A549 (cell line): ENCODE results near the gene SLC16A5. TPM values are rescaled to one million over a fixed set of nuclear protein-coding genes. Genes with fewer than 3 reads are reported as not detected.

Experiments used
- ATAC-seq, 2 experiments: fragments of 200-7000 bp in 1 of 2; fragments of >200 bp in 1 of 2; cut with Nextera tagmentation in 1 of 2; cut with Tn5 transposase in 1 of 2; 3 replicates each; pipeline versions ENCODE4 v1.8.0 to v1.9.1; 2018 to 2020; ENCODE audit warnings: mild to moderate bottlenecking in 1 of 2, moderate library complexity in 1 of 2
- CTCF ChIA-PET: fragments of 300-600 bp; sonication (Branson Sonifier 250); formaldehyde crosslinking; extraction: SDS; loops from one replicate; lab custom pipeline; 2021; ENCODE audit warnings: antibody characterized with exemption, inconsistent platforms; lab: Yijun Ruan, JAX
- POLR2A ChIA-PET: fragments of 350-600 bp; formaldehyde crosslinking; extraction: SDS; loops from one replicate; lab custom pipeline; 2021; ENCODE audit warnings: antibody characterized with exemption, inconsistent platforms; lab: Yijun Ruan, JAX
- DNase-seq, 2 experiments: peaks; one replicate each; pipeline versions ENCODE4 v3.0.0 to v3.0.0-alpha.2; 2011 to 2016; ENCODE audit warnings: low read depth in 1 of 2, low spot score in 1 of 2
- FAIRE-seq: peaks from 2 replicates; lab custom pipeline; 2011; peaks lifted over from hg19 to GRCh38; lab: Jason Lieb, UNC
- H3K27ac ChIP-seq, 2 experiments: fragments of >200 bp; sonication (Bioruptor Twin); formaldehyde crosslinking; 3 replicates each; pipeline ENCODE4 v1.5.1; 2016 to 2017
- H3K4me1 ChIP-seq: fragments of >200 bp; sonication (Bioruptor Twin); formaldehyde crosslinking; 3 replicates; pipeline ENCODE4 v1.6.1; 2016
- H3K4me2 ChIP-seq: fragments of >200 bp; sonication (Bioruptor Twin); formaldehyde crosslinking; 3 replicates; pipeline ENCODE4 v1.6.1; 2016
- H3K4me3 ChIP-seq: fragments of >200 bp; sonication (Bioruptor Twin); formaldehyde crosslinking; 3 replicates; pipeline ENCODE4 v1.5.1; 2016
- H3K9me3 ChIP-seq: fragments of >200 bp; sonication (Bioruptor Twin); formaldehyde crosslinking; 3 replicates; pipeline ENCODE4 v1.6.1; 2016
- CBX8 ChIP-seq: fragments of 200-600 bp; sonication (generic); IDR thresholded peaks from 2 replicates; pipeline ENCODE4 v1.6.1; 2016
- CHD2 ChIP-seq: fragments of 150-350 bp; IDR thresholded peaks from 2 replicates; pipeline ENCODE4 v1.6.1; 2014; ENCODE audit warnings: low read length; ENCODE audit not compliant: partially characterized antibody
- CHD4 ChIP-seq: fragments of 200-600 bp; sonication (generic); IDR thresholded peaks from 2 replicates; pipeline ENCODE4 v1.6.1; 2016; ENCODE audit warnings: antibody characterized with exemption, mild to moderate bottlenecking, borderline replicate concordance
- EHF ChIP-seq: fragments of 250-450 bp; sonication (Bioruptor Pico); IDR thresholded peaks from 2 replicates; pipeline ENCODE4 v1.5.0; 2020; ENCODE audit warnings: mild to moderate bottlenecking
- EHMT2 ChIP-seq: fragments of 200-600 bp; sonication (generic); IDR thresholded peaks from 2 replicates; pipeline ENCODE4 v1.6.1; 2016; ENCODE audit warnings: antibody characterized with exemption, low read depth, mild to moderate bottlenecking, moderate library complexity
- ELK1 ChIP-seq: fragments of 150-350 bp; IDR thresholded peaks from 2 replicates; pipeline ENCODE4 v1.6.1; 2014; ENCODE audit warnings: low read depth, mild to moderate bottlenecking, low read length
- HDAC2 ChIP-seq: fragments of 200-600 bp; sonication (generic); IDR thresholded peaks from 2 replicates; pipeline ENCODE4 v1.6.1; 2016
- HOXA7 ChIP-seq: fragments of 250-450 bp; sonication (Bioruptor Pico); IDR thresholded peaks from 2 replicates; pipeline ENCODE4 v1.5.0; 2020; ENCODE audit warnings: mild to moderate bottlenecking, moderate library complexity
- HOXB13 ChIP-seq: fragments of 250-450 bp; sonication (Bioruptor Pico); IDR thresholded peaks from 2 replicates; pipeline ENCODE4 v1.5.0; 2020; ENCODE audit warnings: low read depth, mild to moderate bottlenecking, moderate library complexity
- NPAS2 ChIP-seq: fragments of 250-450 bp; sonication (Bioruptor Pico); IDR thresholded peaks from 2 replicates; pipeline ENCODE4 v1.8.0; 2022; ENCODE audit warnings: mild to moderate bottlenecking, moderate library complexity, borderline replicate concordance
- NR3C1 ChIP-seq: fragments of >200 bp; sonication (Bioruptor Twin); formaldehyde crosslinking; IDR thresholded peaks from 3 replicates; pipeline ENCODE4 v1.6.1; 2017
- PBX3 ChIP-seq: IDR thresholded peaks from 2 replicates; pipeline ENCODE4 v1.6.1; 2012
- POLR2AphosphoS2 ChIP-seq: conservative IDR thresholded peaks from 2 replicates; pipeline ENCODE4 v1.6.1; 2012; ENCODE audit warnings: low read length, improper control_type of control experiment, inconsistent platforms
- REST ChIP-seq: fragments of 200-600 bp; sonication (generic); IDR thresholded peaks from 2 replicates; pipeline ENCODE4 v1.6.1; 2016; ENCODE audit warnings: antibody characterized with exemption, mild to moderate bottlenecking, moderate library complexity
- RFX5 ChIP-seq: fragments of 450-650 bp; IDR thresholded peaks from 2 replicates; pipeline ENCODE4 v1.7.1; 2014; ENCODE audit warnings: antibody characterized with exemption, mild to moderate bottlenecking, moderate library complexity
- RNF2 ChIP-seq: fragments of 200-600 bp; sonication (generic); IDR thresholded peaks from 2 replicates; pipeline ENCODE4 v1.6.1; 2016; ENCODE audit warnings: low read depth, mild to moderate bottlenecking, antibody characterized with exemption, moderate library complexity, borderline replicate concordance
- SMC3 ChIP-seq: fragments of >200 bp; sonication (Bioruptor Twin); formaldehyde crosslinking; IDR thresholded peaks from 3 replicates; pipeline ENCODE4 v1.6.1; 2018; ENCODE audit warnings: inconsistent platforms
- TP53 ChIP-seq: fragments of 250-450 bp; sonication (Bioruptor Pico); IDR thresholded peaks from 2 replicates; pipeline ENCODE4 v1.5.0; 2021; ENCODE audit warnings: mild to moderate bottlenecking, moderate library complexity
- ZC3H11A ChIP-seq: fragments of 450-650 bp; IDR thresholded peaks from 2 replicates; pipeline ENCODE4 v1.6.1; 2014; ENCODE audit warnings: antibody characterized with exemption, mild to moderate bottlenecking
- ZNF302 ChIP-seq: fragments of 250-450 bp; sonication (Bioruptor Pico); IDR thresholded peaks from 2 replicates; pipeline ENCODE4 v1.9.0; 2021; ENCODE audit warnings: inconsistent platforms, mild to moderate bottlenecking, moderate library complexity
- ZSCAN20 ChIP-seq: fragments of 250-450 bp; sonication (Bioruptor Pico); IDR thresholded peaks from 2 replicates; pipeline ENCODE4 v1.8.0; 2022; ENCODE audit warnings: mild to moderate bottlenecking, moderate library complexity
- WGBS: methylation state at CpG from one replicate; pipeline ENCODE4 v1.1.6; 2017; ENCODE audit errors: missing lambda C conversion rate; 5-methylcytosine and 5-hydroxymethylcytosine counted together
- polyA plus RNA-seq, 4 experiments: library from polyadenylated mRNA; depleted of rRNA in 3 of 4; stranded (reverse); fragments of >200 nt; fragmentation: RNase III in 1 of 4; extraction: RNeasy Plus Mini Kit Qiagen cat#74134 plus additional on column Dnase treatment in 1 of 4; gene quantifications; 2 replicates in 3 of 4; 3 replicates in 1 of 4; pipeline ENCODE4 v1.2.3, GENCODE V29; 2011 to 2017
- TF ChIP-seq, protein P1 (sequence below): fragments of >200 bp; sonication (Bioruptor Twin); formaldehyde crosslinking; IDR thresholded peaks from 2 replicates; pipeline ENCODE4 v1.6.1; 2016

The SLC16A5 gene
- polyA plus RNA-seq, 2 of the 4 experiments (the other 2 are of a cell fraction), result 19.0 to 27.2 TPM

DNA sequence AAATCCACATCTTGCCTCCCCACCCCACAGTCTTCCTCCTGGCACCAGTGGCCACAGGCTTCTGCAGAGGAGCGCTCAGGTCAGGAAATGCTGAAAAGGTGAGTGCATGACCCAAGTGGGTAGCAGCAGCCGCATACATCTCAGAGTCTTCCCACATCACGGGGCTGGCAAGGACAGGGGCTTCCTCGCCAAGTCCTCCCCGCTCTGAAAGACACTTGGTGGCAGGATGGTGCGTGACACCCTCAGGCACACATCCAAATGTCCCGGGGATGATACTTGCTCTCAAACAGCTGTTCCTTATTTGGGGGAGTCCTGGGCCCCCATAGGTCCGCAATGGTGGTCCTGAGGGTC lies 8.8 kb upstream of the SLC16A5 start:
- no peak for FAIRE-seq
- DNase-seq, result peak; percentile 39 to 61
- POLR2A ChIA-PET, result interaction anchor here (1.0 to 1.6 kb wide), 2 partner anchors 9 to 45 kb away, joined by 3 to 18 read pairs; partner anchors contain the start of gene SLC16A5
- no peak overlapping the region for H3K4me3 ChIP-seq
- 35% methylated on average over 8 of the region's 8 CpGs for WGBS
- ATAC-seq, result peak; percentile 51 to 56; a peak in 5 of 6 replicates
- TF ChIP-seq REST, result no peak
- H3K27ac ChIP-seq, result peak overlapping the region; percentile 78 to 86
- peaks cover 45% of the 10 kb centered on the region for H3K4me1 ChIP-seq
- no peaks in the 10 kb centered on the region for H3K9me3 ChIP-seq
- peak overlapping the region; percentile 75 for H3K4me2 ChIP-seq
- CTCF ChIA-PET, result interaction anchor here (1.0 to 81.8 kb wide), 7 partner anchors 9 to 122 kb away, joined by 3 to 3429 read pairs (median 11); partner anchors contain the start of genes ARMC7, NT5C and SLC16A5

GRCh38 chr17:75081611-75082540 lies 5.9 kb upstream of the SLC16A5 start:
- 83% methylated on average over 13 of the region's 13 CpGs for WGBS
- ATAC-seq, result no peak
- Histone ChIP-seq H3K27ac (peak overlapping the region in 1 of 2 experiments; percentile 51; a peak in 3 of 6 replicates), H3K4me3 (no peak overlapping the region), H3K9me3 (no peaks in the 10 kb centered on the region), H3K4me2 (no peak overlapping the region), H3K4me1 (peaks cover 63% of the 10 kb centered on the region)
- FAIRE-seq, result no peak
- CTCF ChIA-PET, result interaction anchor here (2.3 to 81.8 kb wide), 4 partner anchors 12 to 120 kb away, joined by 10 to 3429 read pairs (median 158); partner anchors contain the start of genes ARMC7 and NT5C
- POLR2A ChIA-PET, result interaction anchor here (1.5 kb wide), 1 partner anchor 14 kb away, joined by 3 read pairs; no protein-coding TSS in a partner anchor
- DNase-seq, result no peak
- no peak for TF ChIP-seq HDAC2
- TF ChIP-seq NPAS2, result no peak
- no peak for TF ChIP-seq PBX3
- no peak for TF ChIP-seq ZC3H11A
- no peak for TF ChIP-seq SMC3
- TF ChIP-seq RFX5, result no peak
- TF ChIP-seq, all 56 proteins: peak for 0

- H3K4me2 ChIP-seq, result no peak overlapping the region
- DNase-seq (no peak), FAIRE-seq (no peak), ATAC-seq (no peak)
- no peak overlapping the region for H3K4me3 ChIP-seq
- ChIA-PET POLR2A (no interaction called here), CTCF (interaction anchor here (2.3 to 81.8 kb wide), 4 partner anchors 13 to 119 kb away, joined by 10 to 3429 read pairs (median 158); partner anchors contain the start of genes ARMC7 and NT5C)
- WGBS, result 84% methylated on average over 6 of the region's 6 CpGs
- H3K4me1 ChIP-seq, result peaks cover 63% of the 10 kb centered on the region
- peak overlapping the region in 1 of 2 experiments; percentile 51; a peak in 3 of 6 replicates for H3K27ac ChIP-seq
- H3K9me3 ChIP-seq, result no peaks in the 10 kb centered on the region
- TF ChIP-seq NPAS2 (no peak), PBX3 (no peak), CHD2 (no peak), ZC3H11A (no peak), EHMT2 (no peak), NR3C1 (no peak), TP53 (CRISPR knock-in tag) (no peak), RNF2 (no peak), ZNF302 (no peak), POLR2AphosphoS2 (no peak), ELK1 (no peak), EHF (CRISPR knock-in tag) (no peak), HOXB13 (CRISPR knock-in tag) (no peak), ZSCAN20 (no peak), CBX8 (no peak), CHD4 (no peak), HOXA7 (CRISPR knock-in tag) (no peak)
- TF ChIP-seq, protein P1, sequence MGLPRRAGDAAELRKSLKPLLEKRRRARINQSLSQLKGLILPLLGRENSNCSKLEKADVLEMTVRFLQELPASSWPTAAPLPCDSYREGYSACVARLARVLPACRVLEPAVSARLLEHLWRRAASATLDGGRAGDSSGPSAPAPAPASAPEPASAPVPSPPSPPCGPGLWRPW, result no peak
Measured at GRCh38 chr17:75082683-75083082, 5.1 kb upstream of the SLC16A5 start.
